K562 (cell line): Measurements from ENCODE around the gene DENND1A. TPM values are rescaled to one million over a fixed set of nuclear protein-coding genes. Genes with fewer than 3 reads are reported as not detected.
A peak's percentile ranks its signal among the peaks of the same experiment; 100 is the strongest.
"Not testable (repeated sequence)": the region's sequence is repeated elsewhere in the genome, so short reads cannot be mapped to it uniquely, and the experiment has no call there.

Experiments
- ATAC-seq: fragments of 200-7000 bp; cut with Tn5 transposase; 3 replicates; pipeline ENCODE4 v1.9.1; 2020; ENCODE audit warnings: moderate library complexity
- BruUV-seq: library from RNA; stranded (reverse); fragments of 400-500 nt; replicated peaks from 2 replicates; lab custom pipeline; 2021; lab: Mats Ljungman, UMichigan
- CTCF ChIA-PET: fragments of 300-600 bp; formaldehyde crosslinking; extraction: SDS; loops from one replicate; lab custom pipeline; 2021; ENCODE audit warnings: low intra/inter-chr PET ratio; lab: Yijun Ruan, JAX
- POLR2A ChIA-PET: fragments of 300-600, 350-650 bp; sonication (Branson Sonifier 250); formaldehyde crosslinking; extraction: SDS; loops from one replicate; lab custom pipeline; 2021; ENCODE audit warnings: antibody characterized with exemption, inconsistent platforms; lab: Yijun Ruan, JAX
- DNase-seq, 4 experiments: peaks; one replicate each; pipeline versions ENCODE4 v3.0.0 to v3.0.0-alpha.2; 2011 to 2018; ENCODE audit warnings: low spot score in 3 of 4, mixed read lengths in 3 of 4; ENCODE audit errors: extremely low read depth in 1 of 4
- FAIRE-seq: peaks from 2 replicates; lab custom pipeline; 2011; peaks lifted over from hg19 to GRCh38; lab: Jason Lieb, UNC
- H2AFZ ChIP-seq: 2 replicates; pipeline ENCODE4 v1.6.0; 2011; ENCODE audit warnings: low read depth, low read length, control low read depth, inconsistent platforms
- H3K27ac ChIP-seq: fragments of 200-600 bp; 3 replicates; pipeline ENCODE4 v1.8.0; 2011; ENCODE audit warnings: low read depth, mild to moderate bottlenecking, control low read depth, inconsistent platforms, low read length, moderate library complexity, mixed read lengths; ENCODE audit errors: extremely low read depth
- H3K27me3 ChIP-seq, 2 experiments: fragments of 300-600 bp in 1 of 2; 2 replicates in 1 of 2; 3 replicates in 1 of 2; pipeline versions ENCODE4 v1.6.0 to v1.8.0; 2011; ENCODE audit warnings: inconsistent platforms in 2 of 2, low read length in 2 of 2, mild to moderate bottlenecking in 1 of 2, mixed read lengths in 1 of 2, moderate library complexity in 1 of 2; ENCODE audit not compliant: control insufficient read depth in 2 of 2, insufficient read depth in 2 of 2
- H3K36me3 ChIP-seq: fragments of 300-600 bp; 3 replicates; pipeline ENCODE4 v1.8.0; 2011; ENCODE audit warnings: mild to moderate bottlenecking, low read length, inconsistent platforms; ENCODE audit not compliant: control insufficient read depth, insufficient read depth
- H3K4me1 ChIP-seq, 2 experiments: fragments of 200-600 bp in 1 of 2; replicated peaks in 1 of 2; 2 replicates in 1 of 2; 3 replicates in 1 of 2; pipeline versions ENCODE4 v1.5.1 to v1.8.0; 2011; ENCODE audit warnings: inconsistent platforms in 2 of 2, low read length in 2 of 2, mild to moderate bottlenecking in 1 of 2, mixed read lengths in 1 of 2, moderate library complexity in 1 of 2; ENCODE audit not compliant: control insufficient read depth in 2 of 2, insufficient read depth in 2 of 2
- H3K4me2 ChIP-seq: 2 replicates; pipeline ENCODE4 v1.6.1; 2011; ENCODE audit warnings: low read length, control low read depth, inconsistent platforms, mixed read lengths; ENCODE audit not compliant: insufficient read depth
- H3K4me3 ChIP-seq: fragments of 200-600 bp; sonication (generic), shearing (Covaris generic); 2 replicates; pipeline ENCODE4 v1.5.1; 2016; ENCODE audit warnings: control low read depth, inconsistent platforms
- H3K79me2 ChIP-seq: fragments of 200-600 bp; 3 replicates; pipeline ENCODE4 v1.8.0; 2011; ENCODE audit warnings: low read length, inconsistent platforms; ENCODE audit not compliant: control insufficient read depth, insufficient read depth
- H3K9ac ChIP-seq, 2 experiments: 2 replicates each; pipeline versions ENCODE4 v1.6.0 to v1.6.1; 2011; ENCODE audit warnings: low read depth in 2 of 2, low read length in 2 of 2, control low read depth in 1 of 2, inconsistent platforms in 1 of 2, mild to moderate bottlenecking in 1 of 2, mixed read lengths in 1 of 2; ENCODE audit not compliant: insufficient read depth in 1 of 2
- H3K9me1 ChIP-seq: one replicate; pipeline ENCODE4 v1.6.0; 2011; ENCODE audit warnings: inconsistent platforms, mild to moderate bottlenecking, low read length, moderate library complexity; ENCODE audit not compliant: control insufficient read depth, insufficient read depth
- H3K9me3 ChIP-seq: replicated peaks from 2 replicates; pipeline ENCODE4 v1.5.1; 2011; ENCODE audit warnings: low read depth, low read length, inconsistent platforms; ENCODE audit not compliant: control insufficient read depth, insufficient read depth
- H4K20me1 ChIP-seq: replicated peaks from 2 replicates; pipeline ENCODE4 v1.6.1; 2011; ENCODE audit warnings: low read length, inconsistent platforms, mixed read lengths; ENCODE audit not compliant: control insufficient read depth, insufficient read depth
- BCOR ChIP-seq: fragments of 450-650 bp; IDR thresholded peaks from 2 replicates; pipeline ENCODE4 v1.6.1; 2016
- FOXA3 ChIP-seq, 2 experiments: fragments of 450-650 bp in 1 of 2; sonication (generic) in 1 of 2; formaldehyde crosslinking; IDR thresholded peaks in 1 of 2; conservative IDR thresholded peaks in 1 of 2; 2 replicates each; pipeline versions ENCODE4 v1.4.0 to v1.8.0; 2020 to 2022; ENCODE audit warnings: mild to moderate bottlenecking in 2 of 2, missing genetic modification reagents in 1 of 2
- NCOR1 ChIP-seq: fragments of 450-650 bp; IDR thresholded peaks from 2 replicates; pipeline ENCODE4 v1.6.1; 2016; ENCODE audit warnings: mild to moderate bottlenecking, moderate library complexity
- ZNF121 ChIP-seq: sonication (generic); formaldehyde crosslinking; conservative IDR thresholded peaks from 2 replicates; pipeline ENCODE4 v1.8.0; 2022; ENCODE audit warnings: missing genetic modification reagents
- ZNF146 ChIP-seq: IDR thresholded peaks from one replicate; pipeline ENCODE4 v1.6.1; 2018; ENCODE audit warnings: missing compliant biosample characterization; ENCODE audit not compliant: unreplicated experiment
- WGBS: fragments of 100-300 bp; shearing (Covaris generic); methylation state at CpG from one replicate; pipeline ENCODE4 v1.1.6; 2016; ENCODE audit warnings: low coverage, mixed read lengths; ENCODE audit not compliant: insufficient coverage; ENCODE audit errors: missing lambda C conversion rate; 5-methylcytosine and 5-hydroxymethylcytosine counted together
- in situ Hi-C: fragments of 300-500 bp; cut with MboI; formaldehyde crosslinking; loops from 4 replicates; pipeline ENCODE4 v1.15.0; 2018; ENCODE audit warnings: inconsistent platforms, mixed read lengths
- intact Hi-C: fragments of 100-400 bp; cut with micrococcal nuclease; formaldehyde crosslinking; loops from 2 replicates; pipeline ENCODE4 v1.14.2; 2022
- polyA plus RNA-seq, 8 experiments: library from polyadenylated mRNA; depleted of rRNA in 4 of 8; stranded (reverse) in 5 of 8; unstranded in 3 of 8; fragments of >200 nt; fragmentation: Nextera tagmentation in 2 of 8; fragmentation: Illumina TruSeq in 1 of 8; extraction: Ambion mirVana in 2 of 8; extraction: Trizol in 1 of 8; gene quantifications; 2 replicates each; pipeline versions ENCODE4 v1.2.1 to v1.2.3, GENCODE V29; 2011 to 2014; ENCODE audit warnings: inconsistent platforms in 1 of 8, missing spikeins in 1 of 8
- total RNA-seq, 7 experiments: library from RNA; depleted of rRNA in 6 of 7; stranded (reverse); fragments of >200 nt in 6 of 7; fragmentation: Illumina TruSeq in 2 of 7; extraction: Trizol in 2 of 7; gene quantifications; 2 replicates each; pipeline versions ENCODE4 v1.2.1 to v1.2.3, GENCODE V29; 2011 to 2021; ENCODE audit warnings: low replicate concordance in 1 of 7

DENND1A gene
- total and polyA plus RNA-seq, 9 of the 15 experiments (the other 6 are each of a cell fraction or from before 2014, with no cell fraction given), result 7.6 to 29.5 (median 15.7) TPM

DNA sequence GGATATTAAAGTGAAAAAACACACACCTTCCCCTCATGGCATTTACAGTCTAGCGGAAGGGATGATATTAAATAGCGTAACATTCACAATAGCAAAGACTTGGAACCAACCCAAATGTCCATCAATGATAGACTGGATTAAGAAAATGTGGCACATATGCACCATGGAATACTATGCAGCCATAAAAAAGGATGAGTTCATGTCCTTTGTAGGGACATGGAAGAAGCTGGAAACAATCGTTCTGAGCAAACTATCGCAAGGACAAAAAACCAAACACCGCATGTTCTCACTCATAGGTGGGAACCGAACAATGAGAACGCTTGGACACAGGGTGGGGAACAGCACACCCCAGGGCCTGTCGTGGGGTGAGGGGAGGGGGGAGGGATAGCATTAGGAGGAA, 14.5 kb upstream of the DENND1A start:
- FAIRE-seq, H3K4me2 ChIP-seq, H3K9me1 ChIP-seq, POLR2A ChIA-PET, BruUV-seq, H3K4me3 ChIP-seq, H3K79me2 ChIP-seq, H4K20me1 ChIP-seq, H3K36me3 ChIP-seq, H3K9me3 ChIP-seq, H3K9ac ChIP-seq, H3K27ac ChIP-seq, H2AFZ ChIP-seq, ATAC-seq, H3K4me1 ChIP-seq, DNase-seq, in situ Hi-C loops, CTCF ChIA-PET: not testable (repeated sequence)
- H3K27me3 ChIP-seq, result peaks cover 2 to 18% of the 10 kb centered on the region in 2 experiments; a peak in 3 of 5 replicates
- TF ChIP-seq ZNF146, result peak; percentile 84
- peak; percentile 38; the same call in 1 of the 2 replicates for TF ChIP-seq BCOR
- TF ChIP-seq, all 486 proteins: peak for 2; not testable (repeated sequence) for 484
- intact Hi-C loops, result not testable (repeated sequence)
- WGBS, result 35% methylated on average over 8 of the region's 8 CpGs

DNA sequence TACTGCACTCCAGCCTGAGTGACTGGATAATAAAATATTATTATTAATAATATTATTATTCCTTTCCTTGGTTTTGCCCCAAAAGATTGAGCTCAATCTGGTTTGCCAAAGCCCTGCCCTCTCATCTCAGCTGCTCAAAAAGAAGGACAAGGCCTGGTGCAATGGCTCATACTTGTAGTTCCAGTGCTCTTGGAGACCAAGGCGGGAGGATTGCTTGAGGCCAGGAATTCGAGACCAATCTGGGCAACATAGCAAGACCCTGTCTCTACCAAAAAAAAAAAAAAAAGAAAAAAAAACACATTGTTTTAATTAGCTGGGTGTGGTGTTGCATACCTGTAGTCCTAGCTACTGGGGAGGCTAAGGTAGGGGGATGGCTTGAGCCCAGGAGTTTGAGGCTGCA, 13.7 kb upstream of the DENND1A start:
- ChIA-PET CTCF (no interaction called here), POLR2A (interaction anchor here (1.7 kb wide), 1 partner anchor 9 kb away, joined by 6 read pairs; no protein-coding TSS in a partner anchor)
- no peaks in the 10 kb centered on the region for H3K36me3 ChIP-seq
- H3K9me1 ChIP-seq, result no peaks in the 10 kb centered on the region
- H3K27me3 ChIP-seq, result peaks cover 5 to 22% of the 10 kb centered on the region in 2 experiments
- no peak overlapping the region for H3K4me2 ChIP-seq
- DNase-seq (no peak), FAIRE-seq (no peak), ATAC-seq (no peak)
- in situ Hi-C loops, result no loop called here
- H3K79me2 ChIP-seq, result no peaks in the 10 kb centered on the region
- intact Hi-C loops, result no loop called here
- no peak overlapping the region for H3K27ac ChIP-seq
- 0% methylated on average over 2 of the region's 2 CpGs for WGBS
- no peak overlapping the region for H2AFZ ChIP-seq
- TF ChIP-seq FOXA3 (CRISPR knock-in tag; conservative IDR thresholded peaks at IDR 0.05 in 1 of 2, IDR thresholded peaks at IDR 0.05 in 1 of 2), result no peak
- TF ChIP-seq NCOR1, result no peak
- TF ChIP-seq ZNF121, result 0 out of 2 replicates have a peak, but pooled peaks have one; percentile 14
- no peaks in the 10 kb centered on the region for H3K9me3 ChIP-seq
- H4K20me1 ChIP-seq, result 0 out of 2 replicates have a peak, but pooled peaks cover 4% of the 10 kb centered on the region
- no peaks in the 10 kb centered on the region for H3K4me1 ChIP-seq
- H3K4me3 ChIP-seq, result no peak overlapping the region
- BruUV-seq, result no TSS peak
- H3K9ac ChIP-seq, result no peak overlapping the region
